K562 (cell line): Measurements from ENCODE around the gene PDK3. TPM values are rescaled to one million over a fixed set of nuclear protein-coding genes. Genes with fewer than 3 reads are reported as not detected.

Experiments used
- ATAC-seq: fragments of 200-7000 bp; cut with Tn5 transposase; 3 replicates; pipeline ENCODE4 v1.9.1; 2020; ENCODE audit warnings: moderate library complexity
- BruUV-seq: library from RNA; stranded (reverse); fragments of 400-500 nt; replicated peaks from 2 replicates; lab custom pipeline; 2021; lab: Mats Ljungman, UMichigan
- CTCF ChIA-PET: fragments of 300-600 bp; formaldehyde crosslinking; extraction: SDS; loops from one replicate; lab custom pipeline; 2021; ENCODE audit warnings: low intra/inter-chr PET ratio; lab: Yijun Ruan, JAX
- POLR2A ChIA-PET: fragments of 300-600, 350-650 bp; sonication (Branson Sonifier 250); formaldehyde crosslinking; extraction: SDS; loops from one replicate; lab custom pipeline; 2021; ENCODE audit warnings: antibody characterized with exemption, inconsistent platforms; lab: Yijun Ruan, JAX
- DNase-seq, 4 experiments: peaks; one replicate each; pipeline versions ENCODE4 v3.0.0 to v3.0.0-alpha.2; 2011 to 2018; ENCODE audit warnings: low spot score in 3 of 4, mixed read lengths in 3 of 4; ENCODE audit errors: extremely low read depth in 1 of 4
- FAIRE-seq: peaks from 2 replicates; lab custom pipeline; 2011; peaks lifted over from hg19 to GRCh38; lab: Jason Lieb, UNC
- H2AFZ ChIP-seq: 2 replicates; pipeline ENCODE4 v1.6.0; 2011; ENCODE audit warnings: low read depth, low read length, control low read depth, inconsistent platforms
- H3K27ac ChIP-seq: fragments of 200-600 bp; 3 replicates; pipeline ENCODE4 v1.8.0; 2011; ENCODE audit warnings: low read depth, mild to moderate bottlenecking, control low read depth, inconsistent platforms, low read length, moderate library complexity, mixed read lengths; ENCODE audit errors: extremely low read depth
- H3K27me3 ChIP-seq, 2 experiments: fragments of 300-600 bp in 1 of 2; 2 replicates in 1 of 2; 3 replicates in 1 of 2; pipeline versions ENCODE4 v1.6.0 to v1.8.0; 2011; ENCODE audit warnings: inconsistent platforms in 2 of 2, low read length in 2 of 2, mild to moderate bottlenecking in 1 of 2, mixed read lengths in 1 of 2, moderate library complexity in 1 of 2; ENCODE audit not compliant: control insufficient read depth in 2 of 2, insufficient read depth in 2 of 2
- H3K36me3 ChIP-seq: fragments of 300-600 bp; 3 replicates; pipeline ENCODE4 v1.8.0; 2011; ENCODE audit warnings: mild to moderate bottlenecking, low read length, inconsistent platforms; ENCODE audit not compliant: control insufficient read depth, insufficient read depth
- H3K4me1 ChIP-seq, 2 experiments: fragments of 200-600 bp in 1 of 2; replicated peaks in 1 of 2; 2 replicates in 1 of 2; 3 replicates in 1 of 2; pipeline versions ENCODE4 v1.5.1 to v1.8.0; 2011; ENCODE audit warnings: inconsistent platforms in 2 of 2, low read length in 2 of 2, mild to moderate bottlenecking in 1 of 2, mixed read lengths in 1 of 2, moderate library complexity in 1 of 2; ENCODE audit not compliant: control insufficient read depth in 2 of 2, insufficient read depth in 2 of 2
- H3K4me2 ChIP-seq: 2 replicates; pipeline ENCODE4 v1.6.1; 2011; ENCODE audit warnings: low read length, control low read depth, inconsistent platforms, mixed read lengths; ENCODE audit not compliant: insufficient read depth
- H3K4me3 ChIP-seq: fragments of 200-600 bp; sonication (generic), shearing (Covaris generic); 2 replicates; pipeline ENCODE4 v1.5.1; 2016; ENCODE audit warnings: control low read depth, inconsistent platforms
- H3K79me2 ChIP-seq: fragments of 200-600 bp; 3 replicates; pipeline ENCODE4 v1.8.0; 2011; ENCODE audit warnings: low read length, inconsistent platforms; ENCODE audit not compliant: control insufficient read depth, insufficient read depth
- H3K9ac ChIP-seq, 2 experiments: 2 replicates each; pipeline versions ENCODE4 v1.6.0 to v1.6.1; 2011; ENCODE audit warnings: low read depth in 2 of 2, low read length in 2 of 2, control low read depth in 1 of 2, inconsistent platforms in 1 of 2, mild to moderate bottlenecking in 1 of 2, mixed read lengths in 1 of 2; ENCODE audit not compliant: insufficient read depth in 1 of 2
- H3K9me1 ChIP-seq: one replicate; pipeline ENCODE4 v1.6.0; 2011; ENCODE audit warnings: inconsistent platforms, mild to moderate bottlenecking, low read length, moderate library complexity; ENCODE audit not compliant: control insufficient read depth, insufficient read depth
- H3K9me3 ChIP-seq: replicated peaks from 2 replicates; pipeline ENCODE4 v1.5.1; 2011; ENCODE audit warnings: low read depth, low read length, inconsistent platforms; ENCODE audit not compliant: control insufficient read depth, insufficient read depth
- H4K20me1 ChIP-seq: replicated peaks from 2 replicates; pipeline ENCODE4 v1.6.1; 2011; ENCODE audit warnings: low read length, inconsistent platforms, mixed read lengths; ENCODE audit not compliant: control insufficient read depth, insufficient read depth
- CTCF ChIP-seq, 3 experiments: IDR thresholded peaks in 2 of 3; conservative IDR thresholded peaks in 1 of 3; 2 replicates each; pipeline ENCODE4 v1.5.1; 2011 to 2012; ENCODE audit warnings: low read length in 3 of 3, mild to moderate bottlenecking in 3 of 3, control low read depth in 2 of 3, improper control_type of control experiment in 1 of 3, inconsistent platforms in 1 of 3, low read depth in 1 of 3, mixed read lengths in 1 of 3, moderate library complexity in 1 of 3; ENCODE audit not compliant: insufficient read depth in 2 of 3
- FOXM1 ChIP-seq, 2 experiments: fragments of 450-650 bp in 1 of 2; sonication (generic) in 1 of 2; formaldehyde crosslinking in 1 of 2; IDR thresholded peaks; 2 replicates each; pipeline versions ENCODE4 v1.6.1 to v1.9.0; 2017 to 2022; ENCODE audit warnings: low read depth in 2 of 2, mild to moderate bottlenecking in 2 of 2, missing genetic modification reagents in 1 of 2, moderate library complexity in 1 of 2
- RAD21 ChIP-seq, 2 experiments: fragments of 250-450 bp in 1 of 2; fragments of 450-650 bp in 1 of 2; sonication (Bioruptor Pico) in 1 of 2; formaldehyde crosslinking in 1 of 2; IDR thresholded peaks in 1 of 2; conservative IDR thresholded peaks in 1 of 2; 2 replicates each; pipeline versions ENCODE4 v1.4.0 to v1.8.0; 2020 to 2022; ENCODE audit warnings: mild to moderate bottlenecking in 2 of 2, moderate library complexity in 1 of 2
- TRIM24 ChIP-seq, 2 experiments: fragments of 450-650 bp; IDR thresholded peaks; 2 replicates each; pipeline ENCODE4 v1.6.1; 2016
- ZNF511 ChIP-seq: sonication (generic); formaldehyde crosslinking; IDR thresholded peaks from 2 replicates; pipeline ENCODE4 v1.8.0; 2022; ENCODE audit warnings: mild to moderate bottlenecking, missing genetic modification reagents
- ZNF830 ChIP-seq: fragments of 250-450 bp; sonication (Bioruptor Pico); IDR thresholded peaks from 2 replicates; pipeline ENCODE4 v1.5.0; 2021; ENCODE audit warnings: mild to moderate bottlenecking
- WGBS: fragments of 100-300 bp; shearing (Covaris generic); methylation state at CpG from one replicate; pipeline ENCODE4 v1.1.6; 2016; ENCODE audit warnings: low coverage, mixed read lengths; ENCODE audit not compliant: insufficient coverage; ENCODE audit errors: missing lambda C conversion rate; 5-methylcytosine and 5-hydroxymethylcytosine counted together
- in situ Hi-C: fragments of 300-500 bp; cut with MboI; formaldehyde crosslinking; loops from 4 replicates; pipeline ENCODE4 v1.15.0; 2018; ENCODE audit warnings: inconsistent platforms, mixed read lengths
- intact Hi-C: fragments of 100-400 bp; cut with micrococcal nuclease; formaldehyde crosslinking; loops from 2 replicates; pipeline ENCODE4 v1.14.2; 2022
- polyA plus RNA-seq, 8 experiments: library from polyadenylated mRNA; depleted of rRNA in 4 of 8; stranded (reverse) in 5 of 8; unstranded in 3 of 8; fragments of >200 nt; fragmentation: Nextera tagmentation in 2 of 8; fragmentation: Illumina TruSeq in 1 of 8; extraction: Ambion mirVana in 2 of 8; extraction: Trizol in 1 of 8; gene quantifications; 2 replicates each; pipeline versions ENCODE4 v1.2.1 to v1.2.3, GENCODE V29; 2011 to 2014; ENCODE audit warnings: inconsistent platforms in 1 of 8, missing spikeins in 1 of 8
- total RNA-seq, 7 experiments: library from RNA; depleted of rRNA in 6 of 7; stranded (reverse); fragments of >200 nt in 6 of 7; fragmentation: Illumina TruSeq in 2 of 7; extraction: Trizol in 2 of 7; gene quantifications; 2 replicates each; pipeline versions ENCODE4 v1.2.1 to v1.2.3, GENCODE V29; 2011 to 2021; ENCODE audit warnings: low replicate concordance in 1 of 7
- TF ChIP-seq, protein P1 (sequence below): sonication (generic); formaldehyde crosslinking; IDR thresholded peaks from 2 replicates; pipeline ENCODE4 v1.8.0; 2022; ENCODE audit warnings: mild to moderate bottlenecking, low read depth, missing genetic modification reagents

PDK3 gene
- total and polyA plus RNA-seq, 9 of the 15 experiments (the other 6 are each of a cell fraction or from before 2014, with no cell fraction given), result 0.20 to 4.9 (median 0.95) TPM

- TF ChIP-seq ZNF830 (CRISPR knock-in tag) (no peak), TRIM24 (IDR thresholded peaks at IDR 0.05) (no peak), ZNF511 (CRISPR knock-in tag) (no peak), RAD21 (CRISPR knock-in tag; conservative IDR thresholded peaks at IDR 0.05 in 1 of 2, IDR thresholded peaks at IDR 0.05 in 1 of 2) (no peak)
- TF ChIP-seq, all 486 proteins: peak for 0
Measured at GRCh38 chrX:24495700-24496099, 30.6 kb downstream of the PDK3 start (continued).

GRCh38 chrX:24498181-24498580, 33.1 kb downstream of the PDK3 start:
- no peaks in the 10 kb centered on the region for H3K9me1 ChIP-seq
- H3K79me2 ChIP-seq, result no peaks in the 10 kb centered on the region
- no peaks in the 10 kb centered on the region for H3K9me3 ChIP-seq
- no peak overlapping the region for H3K4me2 ChIP-seq
- TF ChIP-seq CTCF (IDR thresholded peaks at IDR 0.05 in 2 of 3, conservative IDR thresholded peaks at IDR 0.05 in 1 of 3; ENCODE audit: insufficient read depth in 2 of 3, low read depth in 1 of 3, low read length in 3 of 3) (peak in 1 of 3 experiments; percentile 34; a peak in 2 of 6 replicates), FOXM1 (IDR thresholded peaks at IDR 0.05; ENCODE audit: low read depth) (no peak), FOXM1 (CRISPR knock-in tag; IDR thresholded peaks at IDR 0.05; ENCODE audit: low read depth) (no peak), RAD21 (CRISPR knock-in tag; conservative IDR thresholded peaks at IDR 0.05 in 1 of 2, IDR thresholded peaks at IDR 0.05 in 1 of 2) (peak in 1 of 2 experiments; percentile 41; a peak in 2 of 4 replicates)
- TF ChIP-seq, protein P1, sequence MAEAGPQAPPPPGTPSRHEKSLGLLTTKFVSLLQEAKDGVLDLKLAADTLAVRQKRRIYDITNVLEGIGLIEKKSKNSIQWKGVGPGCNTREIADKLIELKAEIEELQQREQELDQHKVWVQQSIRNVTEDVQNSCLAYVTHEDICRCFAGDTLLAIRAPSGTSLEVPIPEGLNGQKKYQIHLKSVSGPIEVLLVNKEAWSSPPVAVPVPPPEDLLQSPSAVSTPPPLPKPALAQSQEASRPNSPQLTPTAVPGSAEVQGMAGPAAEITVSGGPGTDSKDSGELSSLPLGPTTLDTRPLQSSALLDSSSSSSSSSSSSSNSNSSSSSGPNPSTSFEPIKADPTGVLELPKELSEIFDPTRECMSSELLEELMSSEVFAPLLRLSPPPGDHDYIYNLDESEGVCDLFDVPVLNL (CRISPR knock-in tag), result no peak
- in situ Hi-C loops (no loop called here), intact Hi-C loops (loop anchor here (2.0 to 5.0 kb wide), 3 partner anchors 101 to 236 kb away; no protein-coding TSS in a partner anchor)
- H4K20me1 ChIP-seq, result no peaks in the 10 kb centered on the region
- ATAC-seq, result peak; percentile 60; the same call in 2 of the 3 replicates
- no peak overlapping the region for H3K4me3 ChIP-seq
- POLR2A ChIA-PET, result no interaction called here
- 0% methylated on average over 5 of the region's 5 CpGs for WGBS
- CTCF ChIA-PET, result interaction anchor here (0.7 kb wide), 2 partner anchors 129 to 417 kb away, joined by 3 to 5 read pairs; no protein-coding TSS in a partner anchor
- no peak overlapping the region for H2AFZ ChIP-seq
- H3K27ac ChIP-seq, result no peak overlapping the region
- H3K4me1 ChIP-seq, result no peaks in the 10 kb centered on the region
- H3K27me3 ChIP-seq, result peaks cover 0 to 9% of the 10 kb centered on the region in 2 experiments; a peak in 3 of 5 replicates
- DNase-seq, result peak in 1 of 4 experiments; percentile 6
- no peak overlapping the region for H3K9ac ChIP-seq
- no TSS peak for BruUV-seq
- no peak for FAIRE-seq
- no peaks in the 10 kb centered on the region for H3K36me3 ChIP-seq
